Measurements from ENCODE around the gene R3HDM2.

Gene R3HDM2

GRCh38 chr12:57227315-57228115, 203.3 kb downstream of the R3HDM2 start:
- Histone ChIP-seq H3F3A (ENCODE audit: insufficient read depth, low read length) (peaks cover 7% of the 10 kb centered on the region; the same call in 1 of the 2 replicates), H3K27me3 (ENCODE audit: insufficient read depth, low read length) (no peaks in the 10 kb centered on the region), H3K4me2 (ENCODE audit: low read length) (peak overlapping the region; percentile 68), H3K27ac (ENCODE audit: low read depth, low read length, poor library complexity, severe bottlenecking) (peak overlapping the region; percentile 94), H3K4me1 (ENCODE audit: insufficient read depth, low read length, severe bottlenecking) (peaks cover 75% of the 10 kb centered on the region), H3K36me3 (ENCODE audit: insufficient read depth, low read length) (peaks cover 25% of the 10 kb centered on the region), H3K9me3 (ENCODE audit: low read length) (no peaks in the 10 kb centered on the region), H2AFZ (ENCODE audit: low read length) (no peak overlapping the region), H3K4me3 (ENCODE audit: low read depth, low read length, poor library complexity, severe bottlenecking) (peak overlapping the region; percentile 40), H3K79me2 (ENCODE audit: insufficient read depth, low read length) (peaks cover 18% of the 10 kb centered on the region), H4K20me1 (ENCODE audit: insufficient read depth, low read length) (no peaks in the 10 kb centered on the region), H3K9me2 (ENCODE audit: low read depth, low read length) (no peaks in the 10 kb centered on the region), H3K9ac (ENCODE audit: low read length) (peak overlapping the region; percentile 57)
- no peak for TF ChIP-seq EZH2 (IDR thresholded peaks at IDR 0.05; ENCODE audit: borderline replicate concordance, low read length)
- TF ChIP-seq CTCF (IDR thresholded peaks at IDR 0.05; ENCODE audit: low read length) = no peak

GRCh38 chr12:57226588-57227314, 204.1 kb downstream of the R3HDM2 start:
- Histone ChIP-seq H3K79me2 (ENCODE audit: insufficient read depth, low read length) (peaks cover 18% of the 10 kb centered on the region), H3K36me3 (ENCODE audit: insufficient read depth, low read length) (peaks cover 18% of the 10 kb centered on the region), H3K27me3 (ENCODE audit: insufficient read depth, low read length) (no peaks in the 10 kb centered on the region), H3K4me1 (ENCODE audit: insufficient read depth, low read length, severe bottlenecking) (peaks cover 67% of the 10 kb centered on the region), H3F3A (ENCODE audit: insufficient read depth, low read length) (peaks cover 7% of the 10 kb centered on the region; the same call in 1 of the 2 replicates), H3K4me3 (ENCODE audit: low read depth, low read length, poor library complexity, severe bottlenecking) (peak overlapping the region; percentile 40), H3K9ac (ENCODE audit: low read length) (peak overlapping the region; percentile 57), H3K9me2 (ENCODE audit: low read depth, low read length) (no peaks in the 10 kb centered on the region), H4K20me1 (ENCODE audit: insufficient read depth, low read length) (no peaks in the 10 kb centered on the region), H3K4me2 (ENCODE audit: low read length) (peak overlapping the region; percentile 68), H2AFZ (ENCODE audit: low read length) (no peak overlapping the region), H3K9me3 (ENCODE audit: low read length) (no peaks in the 10 kb centered on the region), H3K27ac (ENCODE audit: low read depth, low read length, poor library complexity, severe bottlenecking) (peak overlapping the region; percentile 94)
- no peak for TF ChIP-seq EZH2 (IDR thresholded peaks at IDR 0.05; ENCODE audit: borderline replicate concordance, low read length)
- no peak for TF ChIP-seq CTCF (IDR thresholded peaks at IDR 0.05; ENCODE audit: low read length)

GRCh38 chr12:57225680-57226210, 205.1 kb downstream of the R3HDM2 start:
- Histone ChIP-seq H2AFZ (ENCODE audit: low read length) (no peak overlapping the region), H3K9ac (ENCODE audit: low read length) (peak overlapping the region; percentile 55; the same call in 1 of the 2 replicates), H3K9me3 (ENCODE audit: low read length) (no peaks in the 10 kb centered on the region), H3K9me2 (ENCODE audit: low read depth, low read length) (no peaks in the 10 kb centered on the region), H3K4me1 (ENCODE audit: insufficient read depth, low read length, severe bottlenecking) (peaks cover 61% of the 10 kb centered on the region), H3K36me3 (ENCODE audit: insufficient read depth, low read length) (peaks cover 8% of the 10 kb centered on the region), H3K79me2 (ENCODE audit: insufficient read depth, low read length) (peaks cover 12% of the 10 kb centered on the region), H3K4me2 (ENCODE audit: low read length) (peak overlapping the region; percentile 68), H3K27ac (ENCODE audit: low read depth, low read length, poor library complexity, severe bottlenecking) (peak overlapping the region; percentile 94), H3K4me3 (ENCODE audit: low read depth, low read length, poor library complexity, severe bottlenecking) (peak overlapping the region; percentile 28), H4K20me1 (ENCODE audit: insufficient read depth, low read length) (no peaks in the 10 kb centered on the region), H3K27me3 (ENCODE audit: insufficient read depth, low read length) (peaks cover 3% of the 10 kb centered on the region; the same call in 1 of the 2 replicates), H3F3A (ENCODE audit: insufficient read depth, low read length) (peaks cover 7% of the 10 kb centered on the region; the same call in 1 of the 2 replicates)
- TF ChIP-seq EZH2 (IDR thresholded peaks at IDR 0.05; ENCODE audit: borderline replicate concordance, low read length) (no peak), CTCF (IDR thresholded peaks at IDR 0.05; ENCODE audit: low read length) (no peak)

Data from OCI-LY1 (cell line).